NB4 (cell line): ENCODE measurements around the gene ZNF621.

Experiments used
- POLR2A ChIP-seq: IDR thresholded peaks from 2 replicates; pipeline ENCODE4 v1.6.1; 2011; ENCODE audit warnings: mild to moderate bottlenecking; ENCODE audit not compliant: insufficient read length; ENCODE audit errors: extremely low read depth
- TF ChIP-seq, protein P1 (sequence below): IDR thresholded peaks from one replicate; pipeline ENCODE4 v1.5.1; 2012; ENCODE audit warnings: low read depth, low read length

DNA sequence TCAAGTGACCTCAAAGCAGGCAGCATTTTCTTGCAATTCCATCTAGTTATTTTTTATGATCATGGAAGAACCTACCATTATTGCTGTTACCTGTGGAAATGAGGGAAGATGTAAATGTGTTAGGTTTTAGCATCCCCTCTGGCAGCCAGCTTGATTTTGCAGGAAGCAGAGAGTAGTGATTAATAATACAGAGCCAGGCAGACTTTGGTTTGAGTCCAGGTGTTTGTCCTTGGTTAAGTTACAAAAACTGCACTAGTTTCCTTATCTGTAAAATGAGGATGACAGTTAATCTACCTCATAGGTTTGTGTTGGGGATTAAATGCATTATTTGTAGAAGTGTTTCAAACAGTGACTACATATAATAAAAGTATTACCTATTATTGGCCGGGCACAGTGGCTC, 6.7 kb upstream of the ZNF621 start:
- TF ChIP-seq, protein P1, sequence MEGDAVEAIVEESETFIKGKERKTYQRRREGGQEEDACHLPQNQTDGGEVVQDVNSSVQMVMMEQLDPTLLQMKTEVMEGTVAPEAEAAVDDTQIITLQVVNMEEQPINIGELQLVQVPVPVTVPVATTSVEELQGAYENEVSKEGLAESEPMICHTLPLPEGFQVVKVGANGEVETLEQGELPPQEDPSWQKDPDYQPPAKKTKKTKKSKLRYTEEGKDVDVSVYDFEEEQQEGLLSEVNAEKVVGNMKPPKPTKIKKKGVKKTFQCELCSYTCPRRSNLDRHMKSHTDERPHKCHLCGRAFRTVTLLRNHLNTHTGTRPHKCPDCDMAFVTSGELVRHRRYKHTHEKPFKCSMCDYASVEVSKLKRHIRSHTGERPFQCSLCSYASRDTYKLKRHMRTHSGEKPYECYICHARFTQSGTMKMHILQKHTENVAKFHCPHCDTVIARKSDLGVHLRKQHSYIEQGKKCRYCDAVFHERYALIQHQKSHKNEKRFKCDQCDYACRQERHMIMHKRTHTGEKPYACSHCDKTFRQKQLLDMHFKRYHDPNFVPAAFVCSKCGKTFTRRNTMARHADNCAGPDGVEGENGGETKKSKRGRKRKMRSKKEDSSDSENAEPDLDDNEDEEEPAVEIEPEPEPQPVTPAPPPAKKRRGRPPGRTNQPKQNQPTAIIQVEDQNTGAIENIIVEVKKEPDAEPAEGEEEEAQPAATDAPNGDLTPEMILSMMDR: no peak
- no peak for TF ChIP-seq POLR2A
